ENCODE data around the gene DCAF12L1.

- no peak for TF ChIP-seq YY1 (tag by site-specific recombination; IDR thresholded peaks at IDR 0.05)
- TF ChIP-seq, protein P1, sequence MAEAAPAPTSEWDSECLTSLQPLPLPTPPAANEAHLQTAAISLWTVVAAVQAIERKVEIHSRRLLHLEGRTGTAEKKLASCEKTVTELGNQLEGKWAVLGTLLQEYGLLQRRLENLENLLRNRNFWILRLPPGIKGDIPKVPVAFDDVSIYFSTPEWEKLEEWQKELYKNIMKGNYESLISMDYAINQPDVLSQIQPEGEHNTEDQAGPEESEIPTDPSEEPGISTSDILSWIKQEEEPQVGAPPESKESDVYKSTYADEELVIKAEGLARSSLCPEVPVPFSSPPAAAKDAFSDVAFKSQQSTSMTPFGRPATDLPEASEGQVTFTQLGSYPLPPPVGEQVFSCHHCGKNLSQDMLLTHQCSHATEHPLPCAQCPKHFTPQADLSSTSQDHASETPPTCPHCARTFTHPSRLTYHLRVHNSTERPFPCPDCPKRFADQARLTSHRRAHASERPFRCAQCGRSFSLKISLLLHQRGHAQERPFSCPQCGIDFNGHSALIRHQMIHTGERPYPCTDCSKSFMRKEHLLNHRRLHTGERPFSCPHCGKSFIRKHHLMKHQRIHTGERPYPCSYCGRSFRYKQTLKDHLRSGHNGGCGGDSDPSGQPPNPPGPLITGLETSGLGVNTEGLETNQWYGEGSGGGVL (tag by site-specific recombination; IDR thresholded peaks at IDR 0.05) = no peak
- no peak for TF ChIP-seq ZNF133 (tag by site-specific recombination; IDR thresholded peaks at IDR 0.05)
- TF ChIP-seq CTCF (tag by site-specific recombination; IDR thresholded peaks at IDR 0.05) = no peak
These were observed 795 bp downstream of the DCAF12L1 start for GRCh38 chrX:126551725-126552312.
